HG02759 (cell line): ENCODE data around the gene GPR18.
"Not testable (repeated sequence)": the region's sequence is repeated elsewhere in the genome, so short reads cannot be mapped to it uniquely, and the experiment has no call there.

ENCODE experiments used
- ATAC-seq: cut with Tn5 transposase; IDR thresholded peaks from one replicate; pipeline ENCODE4 v1.9.1; 2021; ENCODE audit warnings: mild to moderate bottlenecking, moderate library complexity; ENCODE audit not compliant: unreplicated experiment

Gene GPR18

DNA sequence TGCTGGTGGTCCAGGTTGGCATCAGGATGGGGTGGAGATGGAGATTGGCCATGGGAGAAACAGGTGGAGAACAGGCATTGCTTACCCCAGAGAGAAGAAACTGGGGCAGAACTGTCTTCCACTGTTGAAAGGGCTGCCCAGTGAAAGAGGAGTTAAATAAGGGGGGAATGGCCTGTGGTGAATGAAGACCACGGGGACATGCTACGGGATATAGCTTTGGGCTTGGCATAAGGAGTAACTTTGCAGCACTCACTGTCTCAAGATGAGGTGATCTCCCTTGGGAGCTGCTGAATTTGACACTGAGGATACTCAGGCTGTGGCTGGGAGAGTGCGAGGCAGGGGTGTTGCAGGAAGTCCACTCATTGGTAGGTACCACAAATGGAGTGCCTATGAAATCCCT lies 10.6 kb upstream of the GPR18 start:
- ATAC-seq = no peak

DNA sequence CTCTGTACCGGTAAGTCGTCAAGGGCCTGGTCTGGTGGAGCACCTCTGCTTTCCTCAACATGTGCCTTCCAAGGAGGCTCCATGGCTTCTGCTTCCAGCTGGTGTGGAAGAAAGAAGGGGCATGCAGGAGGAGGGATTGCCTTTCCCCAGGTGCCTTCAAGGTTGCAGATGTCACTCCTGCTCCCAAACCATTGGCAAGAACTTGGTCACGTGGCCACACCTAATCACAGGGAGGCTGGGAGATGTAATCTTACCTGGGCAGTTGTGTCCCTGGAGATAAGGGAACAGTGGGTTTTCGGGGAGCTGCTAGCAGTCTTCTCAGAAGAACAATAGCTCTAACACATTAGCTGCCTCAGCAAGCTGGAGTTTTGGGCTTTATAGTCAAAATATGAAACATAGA lies 9.7 kb upstream of the GPR18 start:
- no peak for ATAC-seq

- no peak for ATAC-seq
Observed at GRCh38 chr13:99266827-99267226, 8.6 kb upstream of the GPR18 start.

DNA sequence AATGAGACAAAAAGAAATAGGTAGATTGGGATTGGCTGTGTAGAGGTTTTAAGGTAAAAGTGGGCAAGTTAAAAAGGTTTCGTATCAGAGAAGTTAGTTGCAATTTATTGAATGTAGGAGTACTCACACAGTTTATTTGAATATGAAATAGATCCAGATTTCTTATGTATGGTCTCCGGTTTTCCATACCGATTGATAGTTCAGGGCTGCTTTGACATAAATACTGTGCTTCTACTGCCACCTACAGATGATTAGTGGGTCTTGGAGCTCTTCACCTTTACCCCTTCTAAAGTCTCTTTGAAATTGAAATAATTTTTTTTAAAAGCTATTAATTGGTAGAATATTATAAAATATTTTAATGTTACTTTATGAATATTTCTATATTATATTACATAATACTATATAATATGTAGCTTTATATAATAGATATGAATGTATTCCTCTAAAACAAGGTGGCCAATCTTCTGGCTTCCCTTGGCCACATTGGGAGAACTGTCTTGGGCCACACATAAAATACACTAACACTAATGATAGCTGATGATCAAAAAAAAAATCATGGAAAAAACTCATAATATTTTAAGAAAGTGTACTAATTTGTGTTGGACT lies 7.7 kb upstream of the GPR18 start:
- ATAC-seq = no peak

DNA sequence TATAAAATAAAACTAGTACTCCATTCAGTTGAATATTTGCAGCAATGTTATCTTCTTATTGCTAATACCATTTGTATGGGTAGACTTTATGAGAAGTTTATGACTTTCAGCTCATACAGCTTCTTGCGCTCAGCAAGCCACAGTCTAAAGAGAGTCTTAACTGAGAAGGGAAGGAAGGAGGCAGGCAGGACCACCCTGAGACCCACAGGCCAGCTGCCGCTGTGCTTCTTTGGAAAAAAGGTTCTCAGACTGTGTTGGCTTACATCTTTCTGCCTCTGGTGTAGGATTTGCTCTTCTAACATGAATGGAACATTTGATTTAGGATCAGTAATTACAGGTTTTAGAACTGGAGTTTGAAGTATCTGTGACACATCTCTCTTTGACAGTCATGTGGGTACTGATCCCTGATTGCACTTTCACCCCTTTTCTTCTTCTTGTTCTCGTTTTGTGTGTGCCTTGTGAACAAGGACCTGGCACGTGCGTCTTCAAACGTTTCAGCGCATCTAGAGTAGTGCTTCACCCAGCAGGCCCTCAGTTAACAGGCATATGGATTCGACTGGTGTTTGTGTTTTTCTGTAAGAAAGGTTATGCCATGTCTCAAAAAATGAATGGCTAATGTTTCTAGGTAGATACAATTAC lies 7.1 kb upstream of the GPR18 start:
- no peak for ATAC-seq

- ATAC-seq = no peak
Observed at GRCh38 chr13:99264051-99264450, 5.9 kb upstream of the GPR18 start.

DNA sequence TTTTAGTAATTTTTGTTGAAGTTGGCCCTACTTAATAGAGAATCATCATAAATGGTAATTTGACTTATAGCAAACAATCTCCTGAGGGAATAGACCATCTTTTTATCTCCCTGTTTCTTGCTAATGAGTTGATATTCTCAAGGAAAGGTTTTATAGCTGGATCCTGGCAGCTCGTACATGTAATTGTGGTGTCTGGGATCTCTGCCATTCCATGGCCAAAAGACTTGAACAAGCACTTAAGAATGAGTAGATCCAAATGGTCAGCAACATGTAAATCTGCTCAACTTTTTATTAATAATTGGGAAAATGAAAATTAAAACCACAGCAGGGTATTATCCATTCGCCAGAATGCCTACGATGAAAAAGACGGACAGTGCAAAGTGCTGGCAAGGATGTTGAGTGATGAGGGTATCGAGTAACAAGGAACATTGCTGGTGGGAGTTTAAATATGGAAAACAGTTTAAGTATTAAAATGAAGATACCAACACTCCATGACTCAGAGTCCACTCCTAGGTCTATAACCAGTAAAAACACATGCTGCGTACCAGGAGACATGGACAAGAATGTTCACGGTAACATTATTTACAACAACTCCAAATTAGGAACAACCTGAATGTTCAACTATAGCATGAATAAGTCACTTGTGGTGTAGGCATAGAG lies 5.1 kb upstream of the GPR18 start:
- no peak for ATAC-seq

GRCh38 chr13:99261059-99261458 lies 2.9 kb upstream of the GPR18 start:
- ATAC-seq = no peak

DNA sequence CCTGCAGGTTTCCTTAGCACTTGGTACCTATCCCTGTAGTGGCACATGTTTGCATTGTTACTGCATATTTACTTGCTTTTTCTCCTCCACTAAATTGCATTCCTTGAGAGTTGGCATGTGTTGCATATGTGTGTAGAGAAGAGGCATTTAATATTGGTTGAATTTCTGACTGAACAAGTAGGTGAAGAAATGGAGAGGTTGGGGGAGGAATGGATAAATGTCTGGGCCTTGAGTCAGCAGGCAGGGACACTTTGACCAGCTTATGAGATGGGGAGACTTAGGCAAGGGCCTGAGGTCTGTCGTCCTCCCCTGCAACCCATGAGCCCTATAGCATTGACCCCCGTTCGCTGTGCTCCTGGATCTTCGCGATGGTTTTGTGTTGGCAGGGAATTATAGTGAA lies 2.0 kb upstream of the GPR18 start:
- no peak for ATAC-seq

- ATAC-seq = peak; percentile 56
Observed at GRCh38 chr13:99258946-99259345, 767 bp upstream of the GPR18 start.

DNA sequence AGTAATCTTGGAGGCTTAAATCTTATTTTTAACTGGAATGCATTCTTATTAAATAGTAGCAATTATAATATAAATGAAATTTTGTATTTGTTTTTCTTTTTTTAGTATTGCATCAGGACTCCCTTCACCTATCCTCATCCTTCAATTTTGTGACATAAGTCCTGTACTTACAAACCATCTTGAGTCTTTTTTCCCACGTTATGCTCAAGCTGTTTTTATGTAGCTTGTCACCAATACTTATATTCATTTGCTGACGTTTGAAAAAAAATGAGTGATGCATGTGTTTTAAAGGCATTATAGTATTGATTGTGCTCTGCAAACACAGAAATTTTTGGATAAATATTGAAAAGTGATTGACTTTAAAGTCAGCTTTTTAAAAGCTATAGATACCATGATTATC lies 888 bp downstream of the GPR18 start:
- no peak for ATAC-seq

DNA sequence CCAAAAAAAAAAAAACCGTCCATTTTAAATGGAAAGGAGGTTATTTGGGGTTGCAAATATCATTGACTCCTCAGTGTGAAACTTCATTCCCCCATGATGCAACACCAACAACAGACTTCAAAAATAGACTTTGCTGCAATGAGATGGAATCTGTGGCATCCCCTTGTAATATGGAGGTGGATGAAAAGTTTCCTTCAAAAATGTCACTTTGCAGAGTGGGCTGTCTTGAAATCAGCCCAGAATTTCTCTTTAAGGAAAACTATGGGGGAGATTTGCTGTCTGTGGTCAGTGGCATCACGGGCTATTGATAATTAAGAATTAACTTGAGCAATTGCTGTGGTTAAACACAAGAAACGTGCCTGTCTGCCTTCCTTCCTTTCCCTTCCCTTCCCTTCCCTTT lies 1.5 kb downstream of the GPR18 start:
- no peak for ATAC-seq

DNA sequence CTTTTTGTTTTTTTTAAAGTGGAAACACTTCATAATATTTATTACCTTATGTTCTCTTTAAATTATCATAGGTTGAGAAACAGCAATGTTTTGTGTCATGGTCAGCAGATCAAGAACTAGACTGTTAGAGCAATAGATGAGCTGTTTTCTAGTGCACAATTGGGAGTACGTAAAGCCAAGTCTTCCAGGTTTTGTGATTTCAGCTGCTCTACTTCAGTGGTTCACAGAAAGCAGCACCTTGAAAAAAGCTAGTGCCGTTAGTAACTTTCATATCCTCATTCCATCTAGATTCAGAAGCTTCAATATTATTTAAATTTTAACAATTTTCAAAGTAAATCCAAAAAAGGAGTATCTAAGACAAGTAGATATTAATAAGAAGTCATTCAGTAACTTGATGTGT lies 1.9 kb downstream of the GPR18 start:
- ATAC-seq = no peak

GRCh38 chr13:99255271-99255670 lies 2.9 kb downstream of the GPR18 start:
- ATAC-seq = no peak

DNA sequence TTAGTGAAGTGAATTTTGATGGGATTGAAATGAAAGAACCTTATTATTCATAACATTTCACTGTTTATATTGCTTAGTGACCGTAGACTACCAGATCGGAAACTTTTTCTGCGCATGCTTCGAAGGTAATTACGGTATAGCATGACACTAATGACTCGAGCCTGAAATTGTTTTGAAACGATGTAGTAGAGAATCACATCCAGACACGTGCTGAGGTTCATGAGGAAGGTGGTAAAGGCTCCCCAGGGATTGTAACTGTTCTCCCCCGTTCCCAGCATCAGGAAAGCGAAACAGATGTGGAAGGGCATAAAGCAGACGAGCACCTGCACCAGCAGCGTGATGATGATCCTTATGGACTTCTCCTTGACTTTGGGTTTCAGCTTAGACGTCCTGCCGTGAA lies 3.3 kb downstream of the GPR18 start:
- no peak for ATAC-seq

DNA sequence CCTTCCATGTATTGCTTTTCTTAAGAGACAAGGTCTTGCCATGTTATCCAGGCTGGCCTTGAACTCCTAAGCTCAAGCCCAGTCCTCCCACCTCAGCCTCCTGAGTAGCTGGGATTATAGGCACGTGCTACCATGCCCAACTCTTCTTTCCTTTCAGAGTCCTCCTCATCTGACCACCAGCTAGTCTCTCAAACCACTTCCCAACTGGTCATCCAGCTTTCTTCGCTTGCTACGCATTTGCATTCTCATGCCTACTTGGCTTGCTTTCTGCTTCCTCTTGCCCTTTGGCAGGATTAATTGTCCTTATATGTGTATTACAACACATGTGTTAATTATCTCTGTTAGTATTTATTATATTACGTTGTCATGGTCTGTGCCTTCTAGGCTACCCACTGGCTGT lies 6.3 kb downstream of the GPR18 start:
- no peak for ATAC-seq

GRCh38 chr13:99250982-99251825 lies 7.0 kb downstream of the GPR18 start:
- ATAC-seq = no peak

- ATAC-seq = not testable (repeated sequence)
Observed at GRCh38 chr13:99249606-99250005, 8.6 kb downstream of the GPR18 start.

GRCh38 chr13:99249178-99249577 lies 9.0 kb downstream of the GPR18 start:
- ATAC-seq = not testable (repeated sequence)

GRCh38 chr13:99246100-99246499 lies 12.1 kb downstream of the GPR18 start:
- no peak for ATAC-seq

DNA sequence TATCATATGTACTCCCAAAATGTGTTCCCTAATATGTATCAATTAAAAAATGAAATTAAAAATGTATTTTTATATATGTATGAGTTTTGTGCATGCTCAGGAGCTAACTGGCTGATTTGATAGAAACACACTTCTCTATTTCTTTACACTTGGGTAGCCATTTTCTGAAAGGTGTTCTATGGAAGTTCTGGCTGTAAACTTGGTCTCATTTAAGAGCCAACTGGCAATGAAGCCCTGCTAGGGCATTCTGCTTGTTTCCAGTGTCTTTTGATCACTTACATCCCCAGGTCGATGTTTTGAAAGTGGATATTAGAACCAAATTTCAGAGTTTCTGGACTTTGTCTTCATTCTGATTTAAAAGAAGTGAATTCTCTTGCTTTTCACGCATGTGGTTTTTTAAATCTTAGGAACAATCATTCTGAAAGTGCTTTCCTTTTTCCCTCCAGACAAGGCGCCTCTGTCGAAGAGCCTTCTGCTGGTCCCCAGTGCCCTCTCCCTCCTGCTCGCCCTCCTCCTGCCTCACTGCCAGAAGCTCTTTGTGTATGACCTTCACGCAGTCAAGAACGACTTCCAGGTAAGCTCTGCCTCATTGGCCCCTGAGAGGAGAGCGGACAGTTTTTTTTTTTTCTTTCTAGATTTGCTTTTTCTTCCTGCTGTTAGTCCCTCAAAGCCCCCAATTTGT lies 20.1 kb downstream of the GPR18 start:
- peak; percentile 83 for ATAC-seq
